SK-N-SH (cell line): ENCODE measurements around the gene HCN1. TPM values are rescaled to one million over a fixed set of nuclear protein-coding genes. Genes with fewer than 3 reads are reported as not detected.
"Not testable (repeated sequence)": the region's sequence is repeated elsewhere in the genome, so short reads cannot be mapped to it uniquely, and the experiment has no call there.

Source experiments
- CTCF ChIA-PET: fragments of 300-600, 350-600 bp; formaldehyde crosslinking; extraction: SDS; loops from one replicate; lab custom pipeline; 2021; lab: Yijun Ruan, JAX
- POLR2A ChIA-PET: fragments of 350-600 bp; sonication (Branson Sonifier 250); formaldehyde crosslinking; extraction: SDS; loops from one replicate; lab custom pipeline; 2020; ENCODE audit warnings: antibody characterized with exemption, inconsistent platforms; lab: Yijun Ruan, JAX
- DNase-seq: peaks from one replicate; pipeline ENCODE4 v3.0.0; 2012
- H2AFZ ChIP-seq: fragments of 200-600 bp; sonication (generic); 2 replicates; pipeline ENCODE4 v1.8.1; 2016; ENCODE audit warnings: antibody characterized with exemption, mild to moderate bottlenecking, low read depth
- H3F3A ChIP-seq: fragments of 200-600 bp; sonication (generic); replicated peaks from 2 replicates; pipeline ENCODE3; 2016; ENCODE audit warnings: antibody characterized with exemption, mild to moderate bottlenecking; ENCODE audit not compliant: insufficient read depth
- H3K27ac ChIP-seq, 2 experiments: fragments of 200-500 bp in 1 of 2; fragments of 200-600 bp in 1 of 2; sonication (Bioruptor generic) in 1 of 2; sonication (generic), shearing (Covaris generic) in 1 of 2; 2 replicates each; pipeline versions ENCODE4 v1.5.1 to v1.6.1; 2014 to 2016; ENCODE audit warnings: low read depth in 2 of 2, inconsistent platforms in 1 of 2, low read length in 1 of 2, mild to moderate bottlenecking in 1 of 2, mixed read lengths in 1 of 2
- H3K27me3 ChIP-seq: fragments of 200-600 bp; sonication (generic), shearing (Covaris generic); 2 replicates; pipeline ENCODE4 v1.6.1; 2016; ENCODE audit warnings: mixed run types; ENCODE audit not compliant: insufficient read depth
- H3K36me3 ChIP-seq, 2 experiments: fragments of 200-500 bp in 1 of 2; fragments of 200-600 bp in 1 of 2; sonication (Bioruptor generic) in 1 of 2; sonication (generic) in 1 of 2; replicated peaks in 1 of 2; 2 replicates each; pipeline versions ENCODE3 to v1.5.1; 2014 to 2016; ENCODE audit warnings: low read length in 1 of 2, mild to moderate bottlenecking in 1 of 2; ENCODE audit not compliant: insufficient read depth in 2 of 2, control insufficient read depth in 1 of 2
- H3K4me1 ChIP-seq, 2 experiments: fragments of 200-500 bp in 1 of 2; fragments of 200-600 bp in 1 of 2; sonication (Bioruptor generic) in 1 of 2; sonication (generic), shearing (Covaris generic) in 1 of 2; 2 replicates each; pipeline versions ENCODE4 v1.5.1 to v1.6.1; 2014 to 2016; ENCODE audit warnings: low read depth in 1 of 2, low read length in 1 of 2, mixed run types in 1 of 2; ENCODE audit not compliant: insufficient read depth in 2 of 2, control insufficient read depth in 1 of 2
- H3K4me2 ChIP-seq: fragments of 200-600 bp; sonication (generic), shearing (Covaris generic); 2 replicates; pipeline ENCODE4 v1.6.1; 2017; ENCODE audit warnings: mixed run types
- H3K4me3 ChIP-seq, 2 experiments: fragments of 200-500 bp in 1 of 2; fragments of 200-600 bp in 1 of 2; sonication (Bioruptor generic) in 1 of 2; sonication (generic), shearing (Covaris generic) in 1 of 2; 2 replicates each; pipeline versions ENCODE4 v1.5.1 to v1.8.1; 2014 to 2016; ENCODE audit warnings: low read depth in 2 of 2, inconsistent platforms in 1 of 2, low read length in 1 of 2, mild to moderate bottlenecking in 1 of 2, mixed read lengths in 1 of 2, moderate library complexity in 1 of 2
- H3K79me2 ChIP-seq: fragments of 200-600 bp; sonication (generic); 2 replicates; pipeline ENCODE4 v1.8.1; 2017; ENCODE audit warnings: mild to moderate bottlenecking; ENCODE audit not compliant: insufficient read depth
- H3K9ac ChIP-seq: fragments of 200-600 bp; sonication (generic); 2 replicates; pipeline ENCODE4 v1.6.1; 2017; ENCODE audit warnings: mixed run types
- H3K9me2 ChIP-seq: fragments of 200-600 bp; sonication (generic); 2 replicates; pipeline ENCODE4 v1.6.1; 2017; ENCODE audit warnings: mixed run types
- H3K9me3 ChIP-seq: fragments of 200-600 bp; sonication (generic); 2 replicates; pipeline ENCODE4 v1.6.1; 2017; ENCODE audit warnings: mixed run types, mild to moderate bottlenecking, moderate library complexity
- H4K20me1 ChIP-seq: fragments of 200-600 bp; sonication (generic); 2 replicates; pipeline ENCODE4 v1.6.1; 2017; ENCODE audit warnings: mild to moderate bottlenecking, mixed run types; ENCODE audit not compliant: insufficient read depth
- EP300 ChIP-seq, 2 experiments: IDR thresholded peaks; 2 replicates each; pipeline versions ENCODE4 v1.4.0 to v1.6.1; 2012; ENCODE audit warnings: borderline replicate concordance in 1 of 2, low read depth in 1 of 2, low read length in 1 of 2
- FOXM1 ChIP-seq: IDR thresholded peaks from 2 replicates; pipeline ENCODE4 v1.4.0; 2012; ENCODE audit warnings: low read depth, mild to moderate bottlenecking
- GATA2 ChIP-seq: sonication (generic); formaldehyde crosslinking; IDR thresholded peaks from 2 replicates; pipeline ENCODE4 v1.5.0; 2020; ENCODE audit warnings: mild to moderate bottlenecking, missing genetic modification reagents
- TCF12 ChIP-seq: IDR thresholded peaks from 2 replicates; pipeline ENCODE4 v1.4.0; 2012
- TEAD4 ChIP-seq: IDR thresholded peaks from 2 replicates; pipeline ENCODE4 v1.4.0; 2012; ENCODE audit warnings: mild to moderate bottlenecking, borderline replicate concordance; ENCODE audit not compliant: insufficient read depth
- USF1 ChIP-seq: IDR thresholded peaks from 2 replicates; pipeline ENCODE4 v1.4.0; 2012; ENCODE audit warnings: low read depth, borderline replicate concordance
- WGBS: methylation state at CpG from one replicate; pipeline ENCODE4 v1.1.6; 2017; ENCODE audit warnings: low lambda C conversion rate; 5-methylcytosine and 5-hydroxymethylcytosine counted together
- polyA plus RNA-seq, 3 experiments: library from polyadenylated mRNA; depleted of rRNA; stranded (reverse); fragments of >200 nt; gene quantifications; 2 replicates each; pipeline ENCODE4 v1.2.3, GENCODE V29; 2012
- TF ChIP-seq, protein P1 (sequence below): fragments of 150-350 bp; IDR thresholded peaks from 2 replicates; pipeline ENCODE4 v1.6.1; 2017; ENCODE audit warnings: antibody characterized with exemption, low read length, low read depth, borderline replicate concordance
- TF ChIP-seq, protein P2 (sequence below): IDR thresholded peaks from 2 replicates; pipeline ENCODE4 v1.4.0; 2012; ENCODE audit warnings: low read depth
- TF ChIP-seq, protein P3 (sequence below): fragments of 150-350 bp; IDR thresholded peaks from 2 replicates; pipeline ENCODE4 v1.6.1; 2016; ENCODE audit warnings: mild to moderate bottlenecking, low read depth, low read length

The HCN1 gene
- polyA plus RNA-seq, 1 of the 3 experiments (the other 2 are of a cell fraction): not detected

DNA sequence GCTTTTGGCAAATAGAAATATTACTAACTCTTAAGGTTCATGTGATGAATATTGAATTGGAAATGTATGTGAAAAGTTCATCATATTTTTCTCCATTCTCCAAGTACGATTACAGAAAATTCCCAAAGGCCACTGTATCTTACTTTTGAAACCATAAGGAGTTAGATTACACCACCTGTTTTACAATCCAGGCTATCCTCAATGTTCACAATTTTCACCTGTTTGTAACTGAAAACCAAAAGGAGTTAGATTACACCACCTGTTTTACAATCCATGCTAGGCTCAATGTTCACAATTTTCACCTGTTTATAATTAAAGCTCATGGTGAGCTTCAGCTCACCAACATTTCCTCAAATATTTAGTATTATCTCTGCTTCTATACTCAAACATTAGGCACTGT lies 188.0 kb downstream of the HCN1 start:
- no peak overlapping the region for H3K9ac ChIP-seq
- H3K9me2 ChIP-seq: no peaks in the 10 kb centered on the region
- no peaks in the 10 kb centered on the region for H3K4me1 ChIP-seq
- H4K20me1 ChIP-seq: no peaks in the 10 kb centered on the region
- H3K36me3 ChIP-seq: no peaks in the 10 kb centered on the region
- H3K9me3 ChIP-seq: no peaks in the 10 kb centered on the region; the same call in 1 of the 2 replicates
- H2AFZ ChIP-seq: no peak overlapping the region
- no peak for DNase-seq
- TF ChIP-seq TCF12: no peak
- no peaks in the 10 kb centered on the region for H3K79me2 ChIP-seq
- H3K27ac ChIP-seq: no peak overlapping the region
- no peak overlapping the region for H3K4me3 ChIP-seq
- H3K27me3 ChIP-seq: no peaks in the 10 kb centered on the region
- POLR2A ChIA-PET: interaction anchor here (0.6 kb wide), 1 partner anchor 103 kb away, joined by 3 read pairs; no protein-coding TSS in a partner anchor
- 3% methylated on average over 1 of the region's 1 CpG for WGBS
- H3F3A ChIP-seq: no peaks in the 10 kb centered on the region
- H3K4me2 ChIP-seq: no peak overlapping the region
- CTCF ChIA-PET: interaction anchor here (2.8 kb wide), 1 partner anchor 10 kb away, joined by 8 read pairs; no protein-coding TSS in a partner anchor

- Histone ChIP-seq H3K4me3 (no peak overlapping the region), H3K4me1 (no peaks in the 10 kb centered on the region), H3K9ac (no peak overlapping the region), H3K36me3 (no peaks in the 10 kb centered on the region), H3K9me3 (no peaks in the 10 kb centered on the region; the same call in 1 of the 2 replicates), H2AFZ (no peak overlapping the region), H3K27me3 (no peaks in the 10 kb centered on the region), H3K9me2 (no peaks in the 10 kb centered on the region), H3K4me2 (no peak overlapping the region), H3K79me2 (no peaks in the 10 kb centered on the region), H3F3A (no peaks in the 10 kb centered on the region), H3K27ac (no peak overlapping the region), H4K20me1 (no peaks in the 10 kb centered on the region)
- no peak for TF ChIP-seq FOXM1
- TF ChIP-seq, protein P1, sequence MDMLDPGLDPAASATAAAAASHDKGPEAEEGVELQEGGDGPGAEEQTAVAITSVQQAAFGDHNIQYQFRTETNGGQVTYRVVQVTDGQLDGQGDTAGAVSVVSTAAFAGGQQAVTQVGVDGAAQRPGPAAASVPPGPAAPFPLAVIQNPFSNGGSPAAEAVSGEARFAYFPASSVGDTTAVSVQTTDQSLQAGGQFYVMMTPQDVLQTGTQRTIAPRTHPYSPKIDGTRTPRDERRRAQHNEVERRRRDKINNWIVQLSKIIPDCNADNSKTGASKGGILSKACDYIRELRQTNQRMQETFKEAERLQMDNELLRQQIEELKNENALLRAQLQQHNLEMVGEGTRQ: no peak
- TF ChIP-seq, protein P2, sequence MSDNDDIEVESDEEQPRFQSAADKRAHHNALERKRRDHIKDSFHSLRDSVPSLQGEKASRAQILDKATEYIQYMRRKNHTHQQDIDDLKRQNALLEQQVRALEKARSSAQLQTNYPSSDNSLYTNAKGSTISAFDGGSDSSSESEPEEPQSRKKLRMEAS: no peak
- TF ChIP-seq, protein P3, sequence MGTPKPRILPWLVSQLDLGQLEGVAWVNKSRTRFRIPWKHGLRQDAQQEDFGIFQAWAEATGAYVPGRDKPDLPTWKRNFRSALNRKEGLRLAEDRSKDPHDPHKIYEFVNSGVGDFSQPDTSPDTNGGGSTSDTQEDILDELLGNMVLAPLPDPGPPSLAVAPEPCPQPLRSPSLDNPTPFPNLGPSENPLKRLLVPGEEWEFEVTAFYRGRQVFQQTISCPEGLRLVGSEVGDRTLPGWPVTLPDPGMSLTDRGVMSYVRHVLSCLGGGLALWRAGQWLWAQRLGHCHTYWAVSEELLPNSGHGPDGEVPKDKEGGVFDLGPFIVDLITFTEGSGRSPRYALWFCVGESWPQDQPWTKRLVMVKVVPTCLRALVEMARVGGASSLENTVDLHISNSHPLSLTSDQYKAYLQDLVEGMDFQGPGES: no peak
- no peak for TF ChIP-seq GATA2 (CRISPR knock-in tag)
- TF ChIP-seq USF1: no peak
- TF ChIP-seq TEAD4: no peak
- no peak for TF ChIP-seq EP300 (IDR thresholded peaks at IDR 0.05; ENCODE audit: borderline replicate concordance in 1 of 2, low read depth in 1 of 2, low read length in 1 of 2)
- 3% methylated on average over 1 of the region's 1 CpG for WGBS
- POLR2A ChIA-PET: no interaction called here
- DNase-seq: no peak
- CTCF ChIA-PET: interaction anchor here (2.8 kb wide), 1 partner anchor 11 kb away, joined by 8 read pairs; no protein-coding TSS in a partner anchor
These were observed 189.0 kb downstream of the HCN1 start for GRCh38 chr5:45507178-45507577.

- H3K9me3 ChIP-seq, H3K36me3 ChIP-seq, H3K9ac ChIP-seq, H3K4me3 ChIP-seq, CTCF ChIA-PET, POLR2A ChIA-PET, H3K27me3 ChIP-seq, DNase-seq, H2AFZ ChIP-seq, H3K9me2 ChIP-seq, H4K20me1 ChIP-seq, H3K4me2 ChIP-seq, H3K27ac ChIP-seq, H3F3A ChIP-seq, H3K79me2 ChIP-seq, H3K4me1 ChIP-seq: not testable (repeated sequence)
- 53% methylated on average over 8 of the region's 11 CpGs for WGBS
These were observed 197.2 kb downstream of the HCN1 start for GRCh38 chr5:45499006-45499405.
